OCI-LY7 (cell line): Measurements from ENCODE around the gene OGG1.

Source experiments
- EZH2phosphoT487 ChIP-seq: fragments of 200-600 bp; sonication (generic); IDR thresholded peaks from 2 replicates; pipeline ENCODE4 v1.6.1; 2018; ENCODE audit warnings: low read depth, borderline replicate concordance, mild to moderate bottlenecking, mixed run types, antibody characterized with exemption, low read length, moderate library complexity, mixed read lengths
- TF ChIP-seq, protein P1 (sequence below): fragments of 200-600 bp; sonication (generic); conservative IDR thresholded peaks from 2 replicates; pipeline ENCODE4 v1.5.1; 2014; ENCODE audit warnings: mild to moderate bottlenecking, antibody characterized with exemption, low read length, moderate library complexity, mixed read lengths

DNA sequence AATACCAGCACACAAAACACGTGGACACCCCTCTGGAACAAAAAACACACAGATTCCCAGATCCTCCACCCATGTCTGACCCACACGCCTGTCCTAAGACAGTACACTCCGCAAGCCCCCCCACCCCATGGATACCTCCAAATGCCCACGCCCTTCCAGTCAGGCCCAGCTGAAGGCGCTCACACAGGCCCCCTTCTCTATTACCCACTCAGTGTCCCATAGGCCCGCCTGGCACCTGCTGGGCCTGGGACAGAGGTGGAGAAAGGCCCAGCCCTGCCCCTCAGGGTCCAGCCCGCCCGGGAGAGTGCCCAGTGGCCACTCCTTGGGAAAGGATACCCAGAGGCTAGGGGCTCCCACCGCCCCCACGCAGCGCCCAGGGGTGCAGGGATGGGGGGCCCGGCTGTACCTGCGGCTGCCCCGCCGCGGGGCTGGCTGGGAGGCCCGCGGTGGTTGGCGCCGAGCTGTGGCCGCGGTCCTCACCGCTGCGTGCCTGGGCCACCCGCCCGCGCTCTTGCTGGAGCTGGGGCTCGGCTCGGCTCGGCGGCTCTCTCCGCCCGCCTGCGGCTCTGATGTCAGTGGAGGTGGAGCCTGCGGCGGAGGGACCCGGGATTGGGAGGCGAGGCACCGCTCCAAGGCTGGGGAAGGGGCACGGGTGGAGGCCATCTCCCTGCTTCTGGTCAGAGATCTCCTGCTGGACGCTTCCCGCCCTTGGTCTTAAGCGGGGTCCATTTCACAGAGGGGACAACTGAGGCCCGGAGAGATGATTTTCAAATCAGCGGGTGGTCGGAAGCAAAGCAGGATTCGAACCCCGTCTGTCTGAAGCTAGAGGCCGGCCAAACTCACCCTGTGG is 19.9 kb downstream of the OGG1 start, which contains the start of gene CAMK1:
- TF ChIP-seq EZH2phosphoT487 = no peak
- TF ChIP-seq, protein P1, sequence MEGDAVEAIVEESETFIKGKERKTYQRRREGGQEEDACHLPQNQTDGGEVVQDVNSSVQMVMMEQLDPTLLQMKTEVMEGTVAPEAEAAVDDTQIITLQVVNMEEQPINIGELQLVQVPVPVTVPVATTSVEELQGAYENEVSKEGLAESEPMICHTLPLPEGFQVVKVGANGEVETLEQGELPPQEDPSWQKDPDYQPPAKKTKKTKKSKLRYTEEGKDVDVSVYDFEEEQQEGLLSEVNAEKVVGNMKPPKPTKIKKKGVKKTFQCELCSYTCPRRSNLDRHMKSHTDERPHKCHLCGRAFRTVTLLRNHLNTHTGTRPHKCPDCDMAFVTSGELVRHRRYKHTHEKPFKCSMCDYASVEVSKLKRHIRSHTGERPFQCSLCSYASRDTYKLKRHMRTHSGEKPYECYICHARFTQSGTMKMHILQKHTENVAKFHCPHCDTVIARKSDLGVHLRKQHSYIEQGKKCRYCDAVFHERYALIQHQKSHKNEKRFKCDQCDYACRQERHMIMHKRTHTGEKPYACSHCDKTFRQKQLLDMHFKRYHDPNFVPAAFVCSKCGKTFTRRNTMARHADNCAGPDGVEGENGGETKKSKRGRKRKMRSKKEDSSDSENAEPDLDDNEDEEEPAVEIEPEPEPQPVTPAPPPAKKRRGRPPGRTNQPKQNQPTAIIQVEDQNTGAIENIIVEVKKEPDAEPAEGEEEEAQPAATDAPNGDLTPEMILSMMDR = no peak
